HepG2 (cell line): ENCODE measurements around the gene IDUA. TPM values are rescaled to one million over a fixed set of nuclear protein-coding genes. Genes with fewer than 3 reads are reported as not detected.

ENCODE experiments used
- ATAC-seq: fragments of 200-7000 bp; cut with Tn5 transposase; 3 replicates; pipeline ENCODE4 v1.9.1; 2020; ENCODE audit warnings: mild to moderate bottlenecking, moderate library complexity
- BruUV-seq: library from RNA; stranded (reverse); fragments of 400-500 nt; replicated peaks from 2 replicates; lab custom pipeline; 2021; lab: Mats Ljungman, UMichigan
- CTCF ChIA-PET: fragments of 300-600 bp; formaldehyde crosslinking; extraction: SDS; loops from one replicate; lab custom pipeline; 2021; ENCODE audit warnings: low total read pairs, inconsistent platforms, low intra/inter-chr PET ratio; lab: Yijun Ruan, JAX
- POLR2A ChIA-PET: fragments of 350-600 bp; sonication (Branson Sonifier 250); formaldehyde crosslinking; loops from one replicate; lab custom pipeline; 2020; ENCODE audit warnings: antibody characterized with exemption, inconsistent platforms; lab: Yijun Ruan, JAX
- DNase-seq: peaks from one replicate; pipeline ENCODE4 v3.0.0-alpha.2; 2015; ENCODE audit warnings: low spot score
- FAIRE-seq: peaks from 3 replicates; lab custom pipeline; 2011; peaks lifted over from hg19 to GRCh38; lab: Jason Lieb, UNC
- H2AFZ ChIP-seq: one replicate; pipeline ENCODE4 v1.6.1; 2011; ENCODE audit warnings: low read length, inconsistent platforms
- H3K27ac ChIP-seq: fragments of 300-600 bp; 3 replicates; pipeline ENCODE4 v1.8.0; 2011; ENCODE audit warnings: mixed run types, mild to moderate bottlenecking, mixed read lengths, low read length, inconsistent platforms; ENCODE audit not compliant: insufficient read depth; ENCODE audit errors: extremely low read length
- H3K27me3 ChIP-seq, 2 experiments: fragments of 200-600 bp in 1 of 2; 2 replicates in 1 of 2; 3 replicates in 1 of 2; pipeline versions ENCODE4 v1.6.0 to v1.8.0; 2011; ENCODE audit warnings: low read length in 2 of 2, mild to moderate bottlenecking in 2 of 2, moderate library complexity in 2 of 2, inconsistent platforms in 1 of 2; ENCODE audit not compliant: insufficient read depth in 2 of 2, control insufficient read depth in 1 of 2
- H3K36me3 ChIP-seq, 2 experiments: fragments of 200-600 bp in 1 of 2; replicated peaks in 1 of 2; 2 replicates in 1 of 2; 3 replicates in 1 of 2; pipeline versions ENCODE4 v1.5.1 to v1.8.0; 2011; ENCODE audit warnings: low read length in 2 of 2, inconsistent platforms in 1 of 2; ENCODE audit not compliant: insufficient read depth in 2 of 2, control insufficient read depth in 1 of 2
- H3K4me1 ChIP-seq: 2 replicates; pipeline ENCODE4 v1.5.1; 2012; ENCODE audit warnings: low read length, inconsistent platforms; ENCODE audit not compliant: insufficient read depth
- H3K4me2 ChIP-seq: 2 replicates; pipeline ENCODE4 v1.6.0; 2011; ENCODE audit warnings: low read depth, low read length, inconsistent platforms
- H3K4me3 ChIP-seq, 3 experiments: fragments of 200-600 bp in 1 of 3; sonication (generic), shearing (Covaris generic) in 1 of 3; replicated peaks in 1 of 3; 2 replicates each; pipeline ENCODE4 v1.5.1; 2011 to 2016; ENCODE audit warnings: low read length in 3 of 3, inconsistent platforms in 2 of 3, low read depth in 2 of 3, mild to moderate bottlenecking in 2 of 3, control low read depth in 1 of 3, mixed read lengths in 1 of 3; ENCODE audit not compliant: insufficient read depth in 1 of 3
- H3K79me2 ChIP-seq: one replicate; pipeline ENCODE4 v1.6.1; 2011; ENCODE audit warnings: low read length, inconsistent platforms; ENCODE audit not compliant: insufficient read depth
- H3K9ac ChIP-seq: 2 replicates; pipeline ENCODE4 v1.6.0; 2011; ENCODE audit warnings: mild to moderate bottlenecking, low read depth, low read length, inconsistent platforms; ENCODE audit not compliant: insufficient read depth
- H3K9me3 ChIP-seq: 2 replicates; pipeline ENCODE4 v1.5.1; 2012; ENCODE audit warnings: mild to moderate bottlenecking, low read length
- H4K20me1 ChIP-seq: 2 replicates; pipeline ENCODE4 v1.6.0; 2011; ENCODE audit warnings: inconsistent platforms, mild to moderate bottlenecking, low read length, moderate library complexity; ENCODE audit not compliant: insufficient read depth
- ARNT ChIP-seq: fragments of 450-650 bp; IDR thresholded peaks from 2 replicates; pipeline ENCODE4 v1.6.1; 2017
- MBD4 ChIP-seq: IDR thresholded peaks from 2 replicates; pipeline ENCODE4 v1.6.1; 2012; ENCODE audit warnings: low read length, inconsistent platforms, borderline replicate concordance
- MXD4 ChIP-seq: IDR thresholded peaks from 2 replicates; pipeline ENCODE4 v1.6.1; 2016; ENCODE audit warnings: mild to moderate bottlenecking, missing biosample characterization, missing genetic modification reagents
- NFIB ChIP-seq: sonication (generic); formaldehyde crosslinking; IDR thresholded peaks from 2 replicates; pipeline ENCODE4 v1.9.0; 2021; ENCODE audit warnings: missing genetic modification reagents, mild to moderate bottlenecking, borderline replicate concordance
- RXRB ChIP-seq: IDR thresholded peaks from 2 replicates; pipeline ENCODE4 v1.6.1; 2016; ENCODE audit warnings: borderline replicate concordance, missing genetic modification reagents, missing compliant biosample characterization
- TARDBP ChIP-seq: sonication (generic); formaldehyde crosslinking; IDR thresholded peaks from 2 replicates; pipeline ENCODE4 v1.8.0; 2022; ENCODE audit warnings: mild to moderate bottlenecking, missing genetic modification reagents
- TEAD2 ChIP-seq: sonication (generic); formaldehyde crosslinking; IDR thresholded peaks from 2 replicates; pipeline ENCODE4 v1.9.0; 2021; ENCODE audit warnings: missing genetic modification reagents
- ZNF101 ChIP-seq: sonication (generic); formaldehyde crosslinking; IDR thresholded peaks from 2 replicates; pipeline ENCODE4 v1.4.0; 2020; ENCODE audit warnings: mild to moderate bottlenecking, low read depth, missing genetic modification reagents, borderline replicate concordance
- ZNF232 ChIP-seq: sonication (generic); formaldehyde crosslinking; IDR thresholded peaks from 2 replicates; pipeline ENCODE4 v1.4.0; 2020; ENCODE audit warnings: missing genetic modification reagents, borderline replicate concordance
- ZNF282 ChIP-seq: fragments of 450-650 bp; IDR thresholded peaks from 2 replicates; pipeline ENCODE4 v1.6.1; 2018; ENCODE audit not compliant: partially characterized antibody
- ZNF382 ChIP-seq: sonication (generic); formaldehyde crosslinking; IDR thresholded peaks from 2 replicates; pipeline ENCODE4 v1.5.0; 2020; ENCODE audit warnings: missing genetic modification reagents, mild to moderate bottlenecking, borderline replicate concordance
- ZSCAN29 ChIP-seq: sonication (generic); formaldehyde crosslinking; conservative IDR thresholded peaks from 2 replicates; pipeline ENCODE4 v1.4.0; 2020; ENCODE audit warnings: mild to moderate bottlenecking, missing genetic modification reagents
- WGBS: methylation state at CpG from one replicate; pipeline ENCODE4 v1.1.6; 2017; ENCODE audit warnings: low lambda C conversion rate; 5-methylcytosine and 5-hydroxymethylcytosine counted together
- in situ Hi-C: cut with HindIII; loops from 2 replicates; pipeline ENCODE4 v1.10.0; 2017; ENCODE audit warnings: low pct_unique_long_range_greater_than_20kb; ENCODE audit not compliant: extremely low pct_ligation_motif_present
- intact Hi-C: fragments of 100-400 bp; cut with micrococcal nuclease; formaldehyde crosslinking; loops from one replicate; pipeline ENCODE4 v1.10.0; 2022; ENCODE audit not compliant: unreplicated experiment
- polyA plus RNA-seq, 8 experiments: library from polyadenylated mRNA; depleted of rRNA in 3 of 8; stranded (reverse) in 7 of 8; unstranded in 1 of 8; fragments of >200 nt; fragmentation: Illumina TruSeq in 4 of 8; extraction: Trizol in 4 of 8; gene quantifications; 2 replicates each; pipeline versions ENCODE4 v1.2.1 to v1.2.3, GENCODE V29; 2011 to 2016; ENCODE audit warnings: low read depth in 4 of 8, missing spikeins in 1 of 8, mixed read lengths in 1 of 8; ENCODE audit not compliant: insufficient read depth in 1 of 8
- total RNA-seq, 5 experiments: library from RNA; depleted of rRNA; stranded (reverse); fragments of >200 nt; fragmentation: Illumina TruSeq; extraction: Trizol; gene quantifications; 2 replicates each; pipeline ENCODE4 v1.2.3, GENCODE V29; 2016; ENCODE audit warnings: low read depth in 1 of 5
- TF ChIP-seq, protein P1 (sequence below): sonication (generic); formaldehyde crosslinking; IDR thresholded peaks from 2 replicates; pipeline ENCODE4 v1.4.0; 2020; ENCODE audit warnings: mild to moderate bottlenecking, missing genetic modification reagents
- TF ChIP-seq, protein P2 (sequence below): sonication (generic); formaldehyde crosslinking; IDR thresholded peaks from 2 replicates; pipeline ENCODE4 v1.4.0; 2020; ENCODE audit warnings: missing genetic modification reagents
- TF ChIP-seq, protein P3 (sequence below): sonication (generic); formaldehyde crosslinking; IDR thresholded peaks from 2 replicates; pipeline ENCODE4 v1.4.0; 2020; ENCODE audit warnings: missing genetic modification reagents
- TF ChIP-seq, protein P4 (sequence below): sonication (generic); formaldehyde crosslinking; IDR thresholded peaks from 2 replicates; pipeline ENCODE4 v1.4.0; 2020; ENCODE audit warnings: missing genetic modification reagents

IDUA gene
- total and polyA plus RNA-seq, 2 of the 13 experiments (the other 11 are each of a cell fraction or from before 2014, with no cell fraction given), result 0.77 to 1.0 TPM

DNA sequence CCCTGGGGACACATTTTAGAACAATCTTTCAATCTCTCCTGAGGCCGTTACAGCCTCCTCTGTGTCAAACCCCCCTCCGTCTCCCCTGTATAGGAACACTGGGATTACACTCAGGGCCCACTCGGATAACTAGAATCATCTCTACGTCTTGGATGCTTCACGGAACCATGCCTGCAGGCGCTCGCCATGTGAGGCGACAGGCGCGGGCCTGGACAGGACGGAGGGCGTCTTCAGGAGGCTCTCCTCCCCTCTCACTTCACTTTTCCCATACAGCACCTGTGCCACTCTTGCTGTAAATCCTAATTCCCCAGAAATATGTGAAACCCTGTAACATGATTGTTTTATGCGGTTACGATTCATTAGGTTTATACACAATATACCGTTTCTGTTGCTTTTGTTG lies 4.0 kb upstream of the IDUA start:
- TF ChIP-seq ARNT (no peak), ZNF382 (CRISPR knock-in tag) (no peak), TARDBP (CRISPR knock-in tag) (no peak), RXRB (CRISPR knock-in tag) (no peak), MXD4 (CRISPR knock-in tag) (no peak), ZNF232 (no peak), NFIB (no peak), MBD4 (no peak), ZNF282 (no peak), ZNF101 (CRISPR knock-in tag) (no peak), TEAD2 (no peak), ZSCAN29 (CRISPR knock-in tag) (no peak)
- TF ChIP-seq, protein P1, sequence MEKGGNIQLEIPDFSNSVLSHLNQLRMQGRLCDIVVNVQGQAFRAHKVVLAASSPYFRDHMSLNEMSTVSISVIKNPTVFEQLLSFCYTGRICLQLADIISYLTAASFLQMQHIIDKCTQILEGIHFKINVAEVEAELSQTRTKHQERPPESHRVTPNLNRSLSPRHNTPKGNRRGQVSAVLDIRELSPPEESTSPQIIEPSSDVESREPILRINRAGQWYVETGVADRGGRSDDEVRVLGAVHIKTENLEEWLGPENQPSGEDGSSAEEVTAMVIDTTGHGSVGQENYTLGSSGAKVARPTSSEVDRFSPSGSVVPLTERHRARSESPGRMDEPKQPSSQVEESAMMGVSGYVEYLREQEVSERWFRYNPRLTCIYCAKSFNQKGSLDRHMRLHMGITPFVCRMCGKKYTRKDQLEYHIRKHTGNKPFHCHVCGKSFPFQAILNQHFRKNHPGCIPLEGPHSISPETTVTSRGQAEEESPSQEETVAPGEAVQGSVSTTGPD, result no peak
- TF ChIP-seq, protein P2, sequence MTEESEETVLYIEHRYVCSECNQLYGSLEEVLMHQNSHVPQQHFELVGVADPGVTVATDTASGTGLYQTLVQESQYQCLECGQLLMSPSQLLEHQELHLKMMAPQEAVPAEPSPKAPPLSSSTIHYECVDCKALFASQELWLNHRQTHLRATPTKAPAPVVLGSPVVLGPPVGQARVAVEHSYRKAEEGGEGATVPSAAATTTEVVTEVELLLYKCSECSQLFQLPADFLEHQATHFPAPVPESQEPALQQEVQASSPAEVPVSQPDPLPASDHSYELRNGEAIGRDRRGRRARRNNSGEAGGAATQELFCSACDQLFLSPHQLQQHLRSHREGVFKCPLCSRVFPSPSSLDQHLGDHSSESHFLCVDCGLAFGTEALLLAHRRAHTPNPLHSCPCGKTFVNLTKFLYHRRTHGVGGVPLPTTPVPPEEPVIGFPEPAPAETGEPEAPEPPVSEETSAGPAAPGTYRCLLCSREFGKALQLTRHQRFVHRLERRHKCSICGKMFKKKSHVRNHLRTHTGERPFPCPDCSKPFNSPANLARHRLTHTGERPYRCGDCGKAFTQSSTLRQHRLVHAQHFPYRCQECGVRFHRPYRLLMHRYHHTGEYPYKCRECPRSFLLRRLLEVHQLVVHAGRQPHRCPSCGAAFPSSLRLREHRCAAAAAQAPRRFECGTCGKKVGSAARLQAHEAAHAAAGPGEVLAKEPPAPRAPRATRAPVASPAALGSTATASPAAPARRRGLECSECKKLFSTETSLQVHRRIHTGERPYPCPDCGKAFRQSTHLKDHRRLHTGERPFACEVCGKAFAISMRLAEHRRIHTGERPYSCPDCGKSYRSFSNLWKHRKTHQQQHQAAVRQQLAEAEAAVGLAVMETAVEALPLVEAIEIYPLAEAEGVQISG (CRISPR knock-in tag), result no peak
- TF ChIP-seq, protein P3, sequence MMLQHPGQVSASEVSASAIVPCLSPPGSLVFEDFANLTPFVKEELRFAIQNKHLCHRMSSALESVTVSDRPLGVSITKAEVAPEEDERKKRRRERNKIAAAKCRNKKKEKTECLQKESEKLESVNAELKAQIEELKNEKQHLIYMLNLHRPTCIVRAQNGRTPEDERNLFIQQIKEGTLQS (CRISPR knock-in tag), result no peak
- TF ChIP-seq, protein P4, sequence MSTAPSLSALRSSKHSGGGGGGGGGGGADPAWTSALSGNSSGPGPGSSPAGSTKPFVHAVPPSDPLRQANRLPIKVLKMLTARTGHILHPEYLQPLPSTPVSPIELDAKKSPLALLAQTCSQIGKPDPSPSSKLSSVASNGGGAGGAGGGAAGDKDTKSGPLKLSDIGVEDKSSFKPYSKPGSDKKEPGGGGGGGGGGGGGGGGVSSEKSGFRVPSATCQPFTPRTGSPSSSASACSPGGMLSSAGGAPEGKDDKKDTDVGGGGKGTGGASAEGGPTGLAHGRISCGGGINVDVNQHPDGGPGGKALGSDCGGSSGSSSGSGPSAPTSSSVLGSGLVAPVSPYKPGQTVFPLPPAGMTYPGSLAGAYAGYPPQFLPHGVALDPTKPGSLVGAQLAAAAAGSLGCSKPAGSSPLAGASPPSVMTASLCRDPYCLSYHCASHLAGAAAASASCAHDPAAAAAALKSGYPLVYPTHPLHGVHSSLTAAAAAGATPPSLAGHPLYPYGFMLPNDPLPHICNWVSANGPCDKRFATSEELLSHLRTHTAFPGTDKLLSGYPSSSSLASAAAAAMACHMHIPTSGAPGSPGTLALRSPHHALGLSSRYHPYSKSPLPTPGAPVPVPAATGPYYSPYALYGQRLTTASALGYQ (CRISPR knock-in tag), result no peak
- Histone ChIP-seq H3K4me1 (peaks cover 37% of the 10 kb centered on the region), H3K79me2 (no peaks in the 10 kb centered on the region), H3K27ac (no peak overlapping the region), H4K20me1 (no peaks in the 10 kb centered on the region), H3K9ac (no peak overlapping the region), H3K9me3 (no peaks in the 10 kb centered on the region), H3K4me3 (no peak overlapping the region), H3K4me2 (no peak overlapping the region), H2AFZ (no peak overlapping the region), H3K36me3 (no peaks in the 10 kb centered on the region), H3K27me3 (peaks cover 0 to 10% of the 10 kb centered on the region in 2 experiments; a peak in 2 of 5 replicates)
- no peak for FAIRE-seq
- no peak for DNase-seq
- no peak for ATAC-seq
- WGBS, result 82% methylated on average over 15 of the region's 15 CpGs
- intact Hi-C loops, result no loop called here
- CTCF ChIA-PET, result no interaction called here
- in situ Hi-C loops, result loop anchor here (10.0 kb wide), 1 partner anchor 168 kb away; no protein-coding TSS in a partner anchor
- POLR2A ChIA-PET, result no interaction called here
- no TSS peak for BruUV-seq
